ENCODE results near the gene PLS1.
A peak's percentile ranks its signal among the peaks of the same experiment; 100 is the strongest.

The PLS1 gene

DNA sequence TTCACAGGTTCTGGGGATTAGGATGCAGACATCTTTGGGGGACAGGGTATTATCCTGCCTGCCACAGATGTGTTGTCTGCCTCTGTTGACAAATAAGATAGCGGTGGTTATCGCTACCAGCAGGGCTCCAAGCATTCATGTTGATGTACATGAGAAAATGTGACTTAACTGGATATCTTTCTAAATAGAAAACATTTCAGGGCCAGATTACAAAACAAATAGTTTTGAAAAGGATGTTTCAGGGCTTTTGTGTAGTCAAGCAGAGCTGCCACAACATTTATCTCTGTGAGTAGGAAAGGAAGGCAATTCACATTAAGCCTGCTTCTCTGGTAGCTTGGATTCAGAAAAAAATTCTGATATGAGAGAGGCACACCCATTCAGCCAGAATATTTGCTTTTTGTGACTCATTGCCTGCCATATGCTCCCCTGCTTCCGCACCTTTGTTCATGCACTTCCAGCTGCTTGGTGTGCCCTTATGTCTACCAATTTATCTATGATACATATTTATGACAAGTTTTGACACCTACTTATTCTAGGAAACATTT, 22.8 kb downstream of the PLS1 start:
- DNase-seq (ENCODE audit: low read depth, low spot score): peak; percentile 15
- in situ Hi-C loops (cut with HindIII; ENCODE audit: low sequenced_read_pairs): no loop called here
- no peak overlapping the region for H3K4me3 ChIP-seq (ENCODE audit: low read depth, low read length)
- TF ChIP-seq, protein P1, sequence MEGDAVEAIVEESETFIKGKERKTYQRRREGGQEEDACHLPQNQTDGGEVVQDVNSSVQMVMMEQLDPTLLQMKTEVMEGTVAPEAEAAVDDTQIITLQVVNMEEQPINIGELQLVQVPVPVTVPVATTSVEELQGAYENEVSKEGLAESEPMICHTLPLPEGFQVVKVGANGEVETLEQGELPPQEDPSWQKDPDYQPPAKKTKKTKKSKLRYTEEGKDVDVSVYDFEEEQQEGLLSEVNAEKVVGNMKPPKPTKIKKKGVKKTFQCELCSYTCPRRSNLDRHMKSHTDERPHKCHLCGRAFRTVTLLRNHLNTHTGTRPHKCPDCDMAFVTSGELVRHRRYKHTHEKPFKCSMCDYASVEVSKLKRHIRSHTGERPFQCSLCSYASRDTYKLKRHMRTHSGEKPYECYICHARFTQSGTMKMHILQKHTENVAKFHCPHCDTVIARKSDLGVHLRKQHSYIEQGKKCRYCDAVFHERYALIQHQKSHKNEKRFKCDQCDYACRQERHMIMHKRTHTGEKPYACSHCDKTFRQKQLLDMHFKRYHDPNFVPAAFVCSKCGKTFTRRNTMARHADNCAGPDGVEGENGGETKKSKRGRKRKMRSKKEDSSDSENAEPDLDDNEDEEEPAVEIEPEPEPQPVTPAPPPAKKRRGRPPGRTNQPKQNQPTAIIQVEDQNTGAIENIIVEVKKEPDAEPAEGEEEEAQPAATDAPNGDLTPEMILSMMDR (IDR thresholded peaks at IDR 0.05; ENCODE audit: low read depth, low read length): no peak

DNA sequence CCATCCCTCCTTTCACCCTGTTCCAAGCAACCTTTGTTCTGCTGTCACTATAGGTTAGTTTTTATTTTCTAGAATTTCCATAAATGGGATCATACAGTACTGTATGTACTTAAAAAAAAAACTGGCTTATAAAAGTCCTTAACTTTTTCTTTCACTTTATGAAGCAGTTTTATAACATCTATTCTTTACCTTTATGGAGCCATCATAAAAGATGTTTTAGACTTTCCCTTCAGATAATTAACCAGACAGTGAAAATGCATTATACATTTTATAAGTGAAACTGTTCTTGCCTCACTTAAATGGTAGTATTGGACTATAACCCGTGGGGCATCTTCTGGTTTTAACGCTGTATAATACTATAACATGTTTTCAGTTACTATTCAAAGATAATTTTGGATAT, 26.2 kb downstream of the PLS1 start:
- DNase-seq (ENCODE audit: low read depth, low spot score): no peak
- in situ Hi-C loops (cut with HindIII; ENCODE audit: low sequenced_read_pairs): no loop called here
- TF ChIP-seq, protein P1 (IDR thresholded peaks at IDR 0.05; ENCODE audit: low read depth, low read length): no peak
- no peak overlapping the region for H3K4me3 ChIP-seq (ENCODE audit: low read depth, low read length)

DNA sequence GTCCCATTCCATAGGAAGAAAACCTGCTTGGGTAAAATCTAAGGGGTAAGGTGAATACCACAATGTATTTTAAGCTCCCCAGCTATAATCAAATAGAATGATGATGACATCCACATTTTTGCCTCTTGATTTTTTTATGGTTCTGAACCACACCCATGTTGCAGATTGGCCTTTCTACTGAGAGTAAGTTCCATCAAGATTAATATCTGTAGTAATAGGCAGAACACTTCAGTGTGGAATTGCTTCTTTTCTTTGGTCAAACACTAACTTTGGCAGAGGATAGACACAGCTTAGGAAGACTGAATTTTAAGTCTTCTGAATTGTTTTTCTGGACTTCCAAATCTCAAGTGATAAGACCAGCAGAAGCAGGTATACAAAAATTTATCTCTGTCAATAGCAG, 27.0 kb downstream of the PLS1 start:
- TF ChIP-seq, protein P1 (IDR thresholded peaks at IDR 0.05; ENCODE audit: low read depth, low read length): no peak
- no peak for DNase-seq (ENCODE audit: low read depth, low spot score)
- in situ Hi-C loops (cut with HindIII; ENCODE audit: low sequenced_read_pairs): no loop called here
- no peak overlapping the region for H3K4me3 ChIP-seq (ENCODE audit: low read depth, low read length)

DNA sequence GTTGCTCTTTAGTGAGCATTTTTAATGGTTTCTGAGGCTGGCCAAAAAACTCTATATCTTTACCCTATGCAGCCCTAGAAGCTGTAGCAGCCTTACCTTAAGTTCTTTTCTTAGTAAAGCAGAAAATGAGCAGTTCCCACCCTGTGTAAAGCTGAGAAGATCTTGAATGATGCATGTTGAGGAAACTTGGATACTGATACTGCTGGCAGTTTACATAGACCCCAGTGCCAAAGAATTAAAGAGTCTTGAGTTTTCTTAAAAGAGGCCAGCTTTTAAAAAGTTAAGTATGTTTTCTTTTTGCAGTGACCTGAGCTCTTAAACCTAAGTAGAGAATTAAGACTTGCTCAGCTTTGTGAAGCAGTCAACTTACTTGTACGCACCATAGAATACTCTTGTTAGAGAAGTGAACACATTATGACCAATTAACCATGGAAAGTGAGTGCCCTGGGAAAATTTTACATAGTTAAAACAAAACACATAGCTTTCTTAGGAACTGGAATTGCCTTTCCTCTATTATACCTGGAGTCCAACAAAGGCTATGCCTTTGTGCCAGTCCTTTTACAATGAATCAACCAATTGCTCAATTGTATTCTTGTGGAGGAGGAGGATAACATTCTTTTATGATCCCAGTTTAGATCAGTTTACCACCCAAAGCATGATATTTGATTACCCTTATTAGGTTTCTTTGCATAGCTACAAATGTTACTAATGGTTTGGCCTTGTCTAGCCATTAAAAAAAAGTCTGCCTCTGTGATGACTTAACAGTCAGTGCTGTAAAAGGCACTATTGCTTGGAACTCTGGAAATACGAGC, 28.4 kb downstream of the PLS1 start:
- DNase-seq (ENCODE audit: low read depth, low spot score): no peak
- in situ Hi-C loops (cut with HindIII; ENCODE audit: low sequenced_read_pairs): no loop called here
- H3K4me3 ChIP-seq (ENCODE audit: low read depth, low read length): no peak overlapping the region
- TF ChIP-seq, protein P1 (IDR thresholded peaks at IDR 0.05; ENCODE audit: low read depth, low read length): no peak

DNA sequence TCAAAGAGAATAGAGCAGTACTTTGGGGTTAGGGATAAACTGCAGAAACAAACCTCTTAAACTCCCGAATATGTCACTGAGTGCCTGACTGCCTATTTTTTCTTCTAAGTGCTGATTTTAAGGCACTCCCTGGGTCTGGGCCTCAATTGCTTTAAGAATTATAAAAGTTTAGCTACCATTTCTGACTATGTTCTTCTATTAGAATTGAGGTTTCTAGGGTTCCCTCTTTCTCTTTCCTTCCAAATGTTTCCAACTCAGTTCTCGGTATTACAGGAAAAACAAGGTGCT, 28.9 kb downstream of the PLS1 start:
- TF ChIP-seq, protein P1 (IDR thresholded peaks at IDR 0.05; ENCODE audit: low read depth, low read length): no peak
- no peak overlapping the region for H3K4me3 ChIP-seq (ENCODE audit: low read depth, low read length)
- DNase-seq (ENCODE audit: low read depth, low spot score): no peak
- in situ Hi-C loops (cut with HindIII; ENCODE audit: low sequenced_read_pairs): no loop called here

DNA sequence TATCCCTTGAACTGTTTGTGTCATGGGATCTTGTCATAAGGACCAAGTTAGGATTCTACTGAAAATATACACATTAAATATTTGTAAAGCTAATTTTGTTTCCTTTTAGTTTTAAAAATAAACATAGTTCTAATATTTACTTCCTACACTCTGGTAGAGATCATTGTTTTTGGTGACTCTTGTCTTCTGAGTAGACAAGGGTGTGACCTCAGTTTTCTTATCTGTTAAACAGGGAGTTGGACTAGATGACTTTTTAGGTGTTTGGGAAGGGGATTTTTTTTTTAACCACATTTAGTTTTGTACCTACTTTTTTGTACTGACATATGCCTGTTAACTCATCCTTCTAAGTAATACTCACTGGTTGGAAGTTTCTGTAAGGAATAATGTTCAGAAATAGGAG, 30.8 kb downstream of the PLS1 start:
- no peak for DNase-seq (ENCODE audit: low read depth, low spot score)
- TF ChIP-seq, protein P1 (IDR thresholded peaks at IDR 0.05; ENCODE audit: low read depth, low read length): no peak
- no peak overlapping the region for H3K4me3 ChIP-seq (ENCODE audit: low read depth, low read length)
- in situ Hi-C loops (cut with HindIII; ENCODE audit: low sequenced_read_pairs): no loop called here

Data from astrocyte of the spinal cord (primary cell).